Osteoblast (primary cell): ENCODE measurements around the gene TOP1. TPM values are rescaled to one million over a fixed set of nuclear protein-coding genes. Genes with fewer than 3 reads are reported as not detected.

Experiments used
- DNase-seq: peaks from one replicate; pipeline ENCODE4 v3.0.0; 2011; ENCODE audit warnings: low spot score, mixed read lengths; ENCODE audit not compliant: insufficient read length; ENCODE audit errors: missing footprints
- H2AFZ ChIP-seq: 2 replicates; pipeline ENCODE4 v1.6.0; 2011; ENCODE audit warnings: mild to moderate bottlenecking, low read length
- H3K27ac ChIP-seq: 2 replicates; pipeline ENCODE4 v1.5.1; 2011; ENCODE audit warnings: mild to moderate bottlenecking, low read depth, low read length, moderate library complexity
- H3K27me3 ChIP-seq: 2 replicates; pipeline ENCODE4 v1.6.0; 2012; ENCODE audit warnings: mild to moderate bottlenecking, control low read depth, inconsistent platforms, low read length, moderate library complexity; ENCODE audit not compliant: insufficient read depth
- H3K36me3 ChIP-seq: 2 replicates; pipeline ENCODE4 v1.5.1; 2011; ENCODE audit warnings: mild to moderate bottlenecking, low read length, control low read depth, moderate library complexity; ENCODE audit not compliant: insufficient read depth
- H3K4me1 ChIP-seq: 2 replicates; pipeline ENCODE4 v1.5.1; 2011; ENCODE audit warnings: mild to moderate bottlenecking, low read length, control low read depth, moderate library complexity; ENCODE audit not compliant: insufficient read depth
- H3K4me2 ChIP-seq: 2 replicates; pipeline ENCODE4 v1.6.0; 2011; ENCODE audit warnings: mild to moderate bottlenecking, low read length; ENCODE audit not compliant: insufficient read depth
- H3K4me3 ChIP-seq: fragments of 200-600 bp; sonication (generic); 3 replicates; pipeline ENCODE4 v1.5.1; 2012; ENCODE audit warnings: mild to moderate bottlenecking, low read length, inconsistent platforms; ENCODE audit not compliant: insufficient read depth
- H3K79me2 ChIP-seq: 2 replicates; pipeline ENCODE4 v1.6.0; 2012; ENCODE audit warnings: mild to moderate bottlenecking, low read length, control low read depth, inconsistent platforms; ENCODE audit not compliant: insufficient read depth
- H3K9me3 ChIP-seq: 2 replicates; pipeline ENCODE4 v1.5.1; 2011; ENCODE audit warnings: low read depth, low read length, control low read depth
- H4K20me1 ChIP-seq: 2 replicates; pipeline ENCODE4 v1.6.0; 2012; ENCODE audit warnings: mild to moderate bottlenecking, low read length, control low read depth; ENCODE audit not compliant: insufficient read depth
- total RNA-seq: library from RNA; depleted of rRNA; stranded (reverse); fragments of >200 nt; gene quantifications from 2 replicates; pipeline ENCODE4 v1.2.3, GENCODE V29; 2012
- TF ChIP-seq, protein P1 (sequence below): IDR thresholded peaks from 2 replicates; pipeline ENCODE4 v1.5.1; 2011; ENCODE audit warnings: mild to moderate bottlenecking, low read depth, low read length, moderate library complexity; ENCODE audit errors: extremely low read depth

TOP1 gene
- total RNA-seq, 1 donor: 10.5 TPM

GRCh38 chr20:41054070-41054846, 25.6 kb downstream of the TOP1 start:
- H2AFZ ChIP-seq: no peak overlapping the region
- H3K4me1 ChIP-seq: peaks cover 74% of the 10 kb centered on the region
- no peaks in the 10 kb centered on the region for H3K27me3 ChIP-seq
- H3K4me3 ChIP-seq: no peak overlapping the region
- DNase-seq: no peak
- H3K9me3 ChIP-seq: no peaks in the 10 kb centered on the region
- H4K20me1 ChIP-seq: peaks cover 60% of the 10 kb centered on the region
- H3K27ac ChIP-seq: no peak overlapping the region
- H3K79me2 ChIP-seq: peaks cover 95% of the 10 kb centered on the region
- no peaks in the 10 kb centered on the region for H3K36me3 ChIP-seq
- TF ChIP-seq, protein P1, sequence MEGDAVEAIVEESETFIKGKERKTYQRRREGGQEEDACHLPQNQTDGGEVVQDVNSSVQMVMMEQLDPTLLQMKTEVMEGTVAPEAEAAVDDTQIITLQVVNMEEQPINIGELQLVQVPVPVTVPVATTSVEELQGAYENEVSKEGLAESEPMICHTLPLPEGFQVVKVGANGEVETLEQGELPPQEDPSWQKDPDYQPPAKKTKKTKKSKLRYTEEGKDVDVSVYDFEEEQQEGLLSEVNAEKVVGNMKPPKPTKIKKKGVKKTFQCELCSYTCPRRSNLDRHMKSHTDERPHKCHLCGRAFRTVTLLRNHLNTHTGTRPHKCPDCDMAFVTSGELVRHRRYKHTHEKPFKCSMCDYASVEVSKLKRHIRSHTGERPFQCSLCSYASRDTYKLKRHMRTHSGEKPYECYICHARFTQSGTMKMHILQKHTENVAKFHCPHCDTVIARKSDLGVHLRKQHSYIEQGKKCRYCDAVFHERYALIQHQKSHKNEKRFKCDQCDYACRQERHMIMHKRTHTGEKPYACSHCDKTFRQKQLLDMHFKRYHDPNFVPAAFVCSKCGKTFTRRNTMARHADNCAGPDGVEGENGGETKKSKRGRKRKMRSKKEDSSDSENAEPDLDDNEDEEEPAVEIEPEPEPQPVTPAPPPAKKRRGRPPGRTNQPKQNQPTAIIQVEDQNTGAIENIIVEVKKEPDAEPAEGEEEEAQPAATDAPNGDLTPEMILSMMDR: no peak
- no peak overlapping the region for H3K4me2 ChIP-seq

DNA sequence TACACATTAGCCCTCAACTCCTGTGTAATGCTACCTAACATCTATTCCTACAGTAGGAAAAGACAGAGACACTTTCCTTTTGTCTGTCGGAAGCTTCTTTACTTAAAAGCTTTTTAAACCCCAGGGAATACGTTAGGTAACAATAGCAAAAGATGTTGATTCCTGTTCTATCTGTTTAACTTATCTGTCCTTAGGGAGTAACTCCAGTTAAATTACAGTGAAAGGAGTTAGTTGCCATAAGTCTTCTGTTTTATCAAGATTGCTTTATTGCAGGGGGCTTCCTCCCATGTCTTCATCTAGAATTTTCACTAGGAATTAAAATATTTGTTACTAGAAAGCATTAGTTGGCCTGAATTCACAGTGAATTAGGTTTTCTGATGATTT, 26.2 kb downstream of the TOP1 start:
- H3K4me1 ChIP-seq: peaks cover 68% of the 10 kb centered on the region

DNA sequence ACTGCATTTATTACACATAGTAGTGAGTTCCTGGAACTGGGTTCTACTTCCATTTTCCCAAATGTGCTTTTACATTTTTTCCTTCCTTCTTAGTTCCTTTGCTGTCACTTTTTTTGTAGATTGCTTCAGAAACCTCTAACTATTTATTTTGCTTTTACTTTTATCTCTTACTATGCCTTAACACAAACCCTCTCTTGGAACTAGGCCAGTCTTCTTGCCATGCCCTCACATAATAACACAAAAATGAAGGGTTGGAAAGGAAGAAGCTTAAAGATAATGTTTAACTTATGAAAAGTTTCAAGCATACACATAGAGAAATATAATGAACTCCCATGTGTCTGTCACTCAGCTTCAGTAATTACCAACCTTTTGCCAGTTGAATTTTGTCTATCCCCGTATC, 27.1 kb downstream of the TOP1 start:
- TF ChIP-seq, protein P1: no peak
- H3K27ac ChIP-seq: peak overlapping the region; percentile 0
- no peaks in the 10 kb centered on the region for H3K27me3 ChIP-seq
- peaks cover 64% of the 10 kb centered on the region for H4K20me1 ChIP-seq
- no peaks in the 10 kb centered on the region for H3K9me3 ChIP-seq
- no peak for DNase-seq
- peaks cover 4% of the 10 kb centered on the region for H3K36me3 ChIP-seq
- H3K4me3 ChIP-seq: no peak overlapping the region
- peak overlapping the region; percentile 1 for H3K4me2 ChIP-seq
- no peak overlapping the region for H2AFZ ChIP-seq
- peaks cover 95% of the 10 kb centered on the region for H3K79me2 ChIP-seq
- peaks cover 60% of the 10 kb centered on the region for H3K4me1 ChIP-seq

More for the DNA sequence above, 26.2 kb downstream of the TOP1 start:
- Histone ChIP-seq H3K36me3 (no peaks in the 10 kb centered on the region), H3K4me3 (no peak overlapping the region), H3K79me2 (peaks cover 95% of the 10 kb centered on the region), H3K9me3 (no peaks in the 10 kb centered on the region), H2AFZ (no peak overlapping the region), H3K4me2 (no peak overlapping the region), H4K20me1 (peaks cover 60% of the 10 kb centered on the region), H3K27ac (no peak overlapping the region), H3K27me3 (no peaks in the 10 kb centered on the region)
- TF ChIP-seq, protein P1: no peak
- DNase-seq: no peak

DNA sequence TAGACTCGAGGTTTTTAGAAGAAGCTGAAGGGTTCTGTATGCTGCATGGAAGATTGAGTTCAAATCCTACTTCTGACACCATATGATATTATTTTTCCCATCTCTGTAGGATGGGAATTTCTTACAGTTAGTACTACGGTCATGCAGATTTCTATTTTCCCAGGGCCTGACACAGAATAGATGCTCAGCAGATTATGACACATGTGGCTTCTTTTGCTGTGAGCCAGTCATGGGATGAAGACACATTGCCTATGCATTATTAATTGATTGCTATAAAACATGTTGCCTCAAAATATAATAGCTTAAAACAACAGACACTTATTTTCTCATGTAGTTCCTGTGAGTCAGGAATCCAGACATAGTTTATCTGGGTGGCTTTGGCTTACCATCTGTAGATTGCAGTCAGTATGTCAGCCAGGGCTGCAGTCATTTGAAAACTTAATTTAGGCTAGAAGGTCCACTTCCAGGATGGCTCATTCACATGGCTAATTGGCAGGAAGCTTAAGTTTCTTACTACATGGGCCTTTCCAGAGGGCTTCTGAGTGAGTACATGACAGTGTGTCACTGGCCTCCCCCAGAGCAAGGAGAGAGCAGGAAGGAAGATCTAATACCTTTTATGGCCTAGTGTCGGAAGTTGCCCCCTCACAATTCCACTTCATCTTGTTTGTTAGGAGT, 29.5 kb downstream of the TOP1 start:
- H3K36me3 ChIP-seq: peaks cover 22% of the 10 kb centered on the region
- peaks cover 95% of the 10 kb centered on the region for H3K79me2 ChIP-seq
- peaks cover 42% of the 10 kb centered on the region for H4K20me1 ChIP-seq
- H2AFZ ChIP-seq: no peak overlapping the region
- H3K27me3 ChIP-seq: no peaks in the 10 kb centered on the region
- no peaks in the 10 kb centered on the region for H3K9me3 ChIP-seq
- DNase-seq: peak; percentile 57
- peaks cover 39% of the 10 kb centered on the region for H3K4me1 ChIP-seq
- peak overlapping the region; percentile 23 for H3K4me2 ChIP-seq
- no peak overlapping the region for H3K4me3 ChIP-seq
- peak overlapping the region; percentile 87 for H3K27ac ChIP-seq
- TF ChIP-seq, protein P1: no peak
